Type B pancreatic cell (in vitro differentiated cells): ENCODE measurements around the gene C5orf24. TPM values are rescaled to one million over a fixed set of nuclear protein-coding genes. Genes with fewer than 3 reads are reported as not detected.
A peak's percentile ranks its signal among the peaks of the same experiment; 100 is the strongest.
"Not testable (repeated sequence)": the region's sequence is repeated elsewhere in the genome, so short reads cannot be mapped to it uniquely, and the experiment has no call there.

Experiments
- DNase-seq: peaks from one replicate; pipeline ENCODE4 v3.0.0; 2021; ENCODE audit warnings: mixed read lengths; ENCODE audit not compliant: unreplicated experiment; ENCODE audit errors: extremely low spot score
- H3K27ac Mint-ChIP-seq: 2 replicates; pipeline ENCODE4 v1.8.0; 2021; ENCODE audit warnings: mild to moderate bottlenecking, mixed read lengths
- H3K27me3 Mint-ChIP-seq: 2 replicates; pipeline ENCODE4 v1.8.0; 2021; ENCODE audit warnings: mixed read lengths
- H3K36me3 Mint-ChIP-seq: 2 replicates; pipeline ENCODE4 v1.8.0; 2021; ENCODE audit warnings: mixed read lengths
- H3K4me1 Mint-ChIP-seq: one replicate; pipeline ENCODE4 v1.8.0; 2021; ENCODE audit warnings: mixed read lengths; ENCODE audit not compliant: unreplicated experiment
- H3K4me3 Mint-ChIP-seq: 2 replicates; pipeline ENCODE4 v1.8.0; 2021; ENCODE audit warnings: mild to moderate bottlenecking, mixed read lengths
- H3K9me3 Mint-ChIP-seq: 2 replicates; pipeline ENCODE4 v1.8.0; 2021; ENCODE audit warnings: mixed read lengths
- CTCF ChIP-seq: fragments of 200-600 bp; sonication (generic); conservative IDR thresholded peaks from 2 replicates; pipeline ENCODE4 v1.5.0; 2021; ENCODE audit warnings: antibody characterized with exemption, mild to moderate bottlenecking
- total RNA-seq: library from RNA; stranded (reverse); gene quantifications from 2 replicates; pipeline ENCODE4 v1.2.1, GENCODE V29; 2021; ENCODE audit warnings: low replicate concordance

C5orf24 gene
- total RNA-seq, 1 donor from 2014 or later = 62.9 TPM

- no peaks in the 10 kb centered on the region for H3K27me3 Mint-ChIP-seq
Observed at GRCh38 chr5:134833340-134834032, 12.3 kb upstream of the C5orf24 start.

GRCh38 chr5:134835623-134836022 lies 10.1 kb upstream of the C5orf24 start:
- no peaks in the 10 kb centered on the region for H3K9me3 Mint-ChIP-seq
- no peaks in the 10 kb centered on the region for H3K27me3 Mint-ChIP-seq
- H3K4me1 Mint-ChIP-seq = no peaks in the 10 kb centered on the region
- no peak overlapping the region for H3K4me3 Mint-ChIP-seq
- H3K36me3 Mint-ChIP-seq = peaks cover 23% of the 10 kb centered on the region
- no peak overlapping the region for H3K27ac Mint-ChIP-seq
- no peak for TF ChIP-seq CTCF
- no peak for DNase-seq

More at GRCh38 chr5:134833340-134834032, 12.3 kb upstream of the C5orf24 start:
- peak overlapping the region; percentile 61 for H3K27ac Mint-ChIP-seq
- H3K9me3 Mint-ChIP-seq = no peaks in the 10 kb centered on the region
- H3K4me3 Mint-ChIP-seq = no peak overlapping the region
- no peak for DNase-seq
- no peak for TF ChIP-seq CTCF
- no peaks in the 10 kb centered on the region for H3K4me1 Mint-ChIP-seq
- peaks cover 15% of the 10 kb centered on the region for H3K36me3 Mint-ChIP-seq

GRCh38 chr5:134837530-134838181 lies 8.1 kb upstream of the C5orf24 start:
- Mint-ChIP-seq H3K9me3 (no peaks in the 10 kb centered on the region), H3K4me1 (no peaks in the 10 kb centered on the region), H3K27ac (no peak overlapping the region), H3K4me3 (no peak overlapping the region), H3K36me3 (peaks cover 24% of the 10 kb centered on the region), H3K27me3 (no peaks in the 10 kb centered on the region)
- no peak for DNase-seq
- TF ChIP-seq CTCF = no peak

GRCh38 chr5:134838361-134838760 lies 7.4 kb upstream of the C5orf24 start:
- H3K9me3 Mint-ChIP-seq, H3K4me3 Mint-ChIP-seq, DNase-seq, H3K27me3 Mint-ChIP-seq, H3K4me1 Mint-ChIP-seq: not testable (repeated sequence)
- Mint-ChIP-seq H3K36me3 (peaks cover 24% of the 10 kb centered on the region), H3K27ac (peak overlapping the region; percentile 41)

- no peak overlapping the region for H3K27ac Mint-ChIP-seq
Observed at GRCh38 chr5:134840811-134841210, 5.0 kb upstream of the C5orf24 start.

More at GRCh38 chr5:134840811-134841210, 5.0 kb upstream of the C5orf24 start:
- DNase-seq = no peak
- TF ChIP-seq CTCF = no peak
- peaks cover 8% of the 10 kb centered on the region for H3K4me1 Mint-ChIP-seq
- no peaks in the 10 kb centered on the region for H3K9me3 Mint-ChIP-seq
- peaks cover 23% of the 10 kb centered on the region for H3K36me3 Mint-ChIP-seq
- H3K4me3 Mint-ChIP-seq = no peak overlapping the region
- no peaks in the 10 kb centered on the region for H3K27me3 Mint-ChIP-seq
